HG03066 (cell line): ENCODE results near the gene FAM241B.

ENCODE experiments used
- ATAC-seq: cut with Tn5 transposase; IDR thresholded peaks from one replicate; pipeline ENCODE4 v1.9.1; 2021; ENCODE audit warnings: low read depth; ENCODE audit not compliant: unreplicated experiment

Gene FAM241B

GRCh38 chr10:69633673-69634635, 3.9 kb downstream of the FAM241B start:
- no peak for ATAC-seq

DNA sequence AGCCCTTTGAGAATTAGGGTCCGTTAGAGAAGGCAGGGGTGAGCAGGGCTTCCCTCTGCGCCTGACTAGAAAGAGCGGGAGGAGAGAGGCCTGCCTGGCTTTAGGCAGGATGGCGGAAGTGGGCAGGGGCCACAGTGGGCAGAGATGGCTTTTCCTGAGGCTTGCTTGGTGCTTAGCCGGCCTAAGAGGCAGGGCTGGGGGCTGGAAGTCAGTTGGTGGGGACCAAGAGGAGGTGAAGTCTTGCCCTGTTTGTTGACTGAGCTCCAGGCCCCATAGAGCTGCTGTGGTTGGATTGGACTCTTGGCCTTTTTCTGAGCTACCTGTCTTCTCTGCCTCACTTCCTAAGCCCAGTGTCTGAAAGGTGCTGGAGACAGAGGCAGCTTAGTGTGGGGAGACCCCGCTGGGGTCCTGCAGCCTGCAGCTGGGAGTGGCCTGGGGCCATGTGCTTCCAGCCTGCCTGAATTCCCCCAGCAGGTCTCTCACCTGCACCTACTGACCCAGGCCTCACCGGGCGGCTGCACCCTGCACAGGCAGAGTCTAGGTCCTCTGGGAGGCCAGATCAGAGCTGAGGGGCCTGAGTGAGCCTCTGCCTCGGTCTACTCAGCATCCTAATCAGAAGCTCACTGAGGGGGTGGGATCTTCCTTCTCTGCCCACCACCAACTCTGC, 4.8 kb downstream of the FAM241B start:
- no peak for ATAC-seq

DNA sequence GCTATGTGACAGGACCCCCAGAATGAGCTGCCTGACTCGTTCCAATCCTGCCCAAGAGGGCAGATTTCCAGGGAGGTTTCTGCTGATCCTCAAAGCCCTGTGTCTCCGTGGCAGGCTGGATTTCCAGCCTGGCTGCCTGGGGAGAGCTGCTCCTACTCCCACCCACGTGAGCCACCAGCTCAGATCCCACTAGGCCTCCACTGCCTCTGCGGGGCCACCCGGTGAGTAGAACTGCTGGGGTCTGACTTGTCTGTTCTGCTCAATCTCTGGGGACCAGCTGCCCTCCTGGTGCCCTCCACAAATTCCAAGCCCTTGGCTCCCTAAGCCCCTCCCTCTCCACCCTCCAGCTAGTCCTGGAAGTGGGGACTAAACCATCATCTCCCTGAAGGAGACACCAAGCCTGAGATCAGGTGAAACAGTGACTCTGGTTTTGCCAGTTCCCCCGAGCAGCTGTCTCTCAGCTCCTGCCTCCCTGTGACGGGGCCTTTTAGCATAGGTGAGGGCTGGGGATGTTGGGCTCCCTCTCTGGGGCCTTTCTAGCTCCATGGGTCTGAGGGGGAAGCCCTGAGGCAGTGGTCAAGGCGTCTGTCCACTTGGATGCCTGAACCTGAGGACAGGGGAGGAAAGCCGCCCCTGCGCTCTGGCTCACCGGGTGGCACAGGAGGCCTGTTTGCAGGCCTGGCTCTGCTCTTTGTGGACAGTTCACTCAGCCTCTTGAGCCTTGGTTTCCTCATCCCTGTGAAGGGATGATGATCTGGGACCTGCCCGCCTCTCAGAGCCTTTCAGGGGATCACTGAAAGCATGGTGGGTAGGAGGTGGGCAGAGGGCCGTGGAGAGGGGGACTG, 5.6 kb downstream of the FAM241B start:
- ATAC-seq: no peak

DNA sequence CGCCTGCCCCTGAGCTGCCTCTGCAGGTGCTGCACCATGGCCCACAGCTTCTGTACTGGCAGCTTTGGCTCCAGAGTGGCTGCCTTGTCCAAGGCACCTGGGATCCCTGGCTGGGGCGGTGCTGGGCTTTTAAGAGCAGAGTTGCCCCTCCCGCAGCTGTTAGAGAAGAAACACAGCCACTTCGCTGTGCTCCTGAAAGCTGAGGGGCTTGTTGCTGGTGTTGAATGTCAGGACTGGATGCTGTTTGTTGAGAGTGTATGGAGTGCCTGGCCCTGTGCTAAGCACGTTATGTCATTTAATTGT, 6.2 kb downstream of the FAM241B start:
- no peak for ATAC-seq

GRCh38 chr10:69636626-69637605, 6.9 kb downstream of the FAM241B start:
- ATAC-seq: no peak

GRCh38 chr10:69638642-69639041, 8.6 kb downstream of the FAM241B start:
- ATAC-seq: no peak

DNA sequence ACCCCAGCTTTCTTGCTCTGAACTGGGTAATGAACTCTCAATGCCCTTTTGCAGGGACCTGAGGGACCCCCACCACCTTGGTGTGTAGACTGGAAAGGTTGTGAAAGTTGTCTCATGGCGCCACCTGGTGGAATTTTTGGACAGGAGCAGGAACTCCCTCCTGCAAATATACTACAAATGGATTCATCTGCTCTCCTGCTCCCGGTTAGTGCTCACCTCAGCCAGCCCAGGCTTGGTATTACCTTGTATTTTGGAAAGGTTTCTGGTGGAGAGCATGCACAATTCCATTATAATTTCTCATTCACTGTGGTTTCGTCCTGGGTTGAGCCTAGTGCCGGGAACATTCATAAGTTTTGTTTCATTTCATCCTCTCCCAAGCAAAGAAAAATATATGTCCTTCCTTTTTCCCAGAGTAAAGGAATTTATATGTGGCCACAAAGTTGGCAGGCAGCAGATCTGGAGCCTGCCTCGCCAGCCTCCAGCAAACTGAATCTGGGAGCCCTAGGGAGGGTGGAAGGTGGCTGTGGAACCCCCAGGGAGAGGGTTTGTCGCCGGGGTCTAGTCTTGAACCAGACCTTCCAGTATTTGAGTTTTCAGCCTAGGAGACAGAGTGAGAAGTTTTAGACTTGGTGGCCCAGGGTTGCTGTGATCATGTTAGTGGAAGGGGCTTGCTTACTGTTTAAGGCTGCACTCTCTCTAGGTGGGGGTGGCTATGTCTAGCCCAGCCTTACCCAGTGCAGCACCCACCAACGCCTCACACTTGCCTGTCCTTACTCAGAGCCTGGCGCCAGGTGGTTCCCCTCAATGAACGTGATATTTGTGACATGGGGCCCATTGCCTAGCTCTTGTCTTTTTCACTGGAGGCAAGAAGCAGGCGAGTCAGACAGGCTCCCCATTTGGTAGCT, 9.5 kb downstream of the FAM241B start:
- no peak for ATAC-seq

- ATAC-seq: no peak
Observed at GRCh38 chr10:69640196-69640980, 10.3 kb downstream of the FAM241B start.

GRCh38 chr10:69641261-69641980, 11.4 kb downstream of the FAM241B start:
- ATAC-seq: no peak

DNA sequence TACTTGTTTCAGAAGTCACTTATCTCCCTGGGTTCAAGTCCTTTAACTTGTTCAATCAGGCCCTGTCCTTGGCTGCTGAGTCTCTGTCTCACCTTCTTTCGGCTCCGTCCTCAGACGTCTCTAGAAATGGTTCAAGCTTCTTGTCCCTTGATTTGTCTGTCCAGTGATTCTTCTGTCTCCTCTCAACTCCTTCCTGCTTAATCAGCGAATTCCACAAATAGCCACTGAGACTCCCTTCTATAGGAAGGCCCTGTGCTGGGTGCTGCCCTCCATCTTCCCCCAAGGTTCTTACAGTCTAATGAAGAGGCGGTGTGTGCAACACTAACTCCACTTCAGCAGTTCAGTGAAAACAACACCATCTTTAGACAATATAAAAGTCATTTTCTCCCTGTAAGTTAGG, 12.7 kb downstream of the FAM241B start:
- no peak for ATAC-seq

DNA sequence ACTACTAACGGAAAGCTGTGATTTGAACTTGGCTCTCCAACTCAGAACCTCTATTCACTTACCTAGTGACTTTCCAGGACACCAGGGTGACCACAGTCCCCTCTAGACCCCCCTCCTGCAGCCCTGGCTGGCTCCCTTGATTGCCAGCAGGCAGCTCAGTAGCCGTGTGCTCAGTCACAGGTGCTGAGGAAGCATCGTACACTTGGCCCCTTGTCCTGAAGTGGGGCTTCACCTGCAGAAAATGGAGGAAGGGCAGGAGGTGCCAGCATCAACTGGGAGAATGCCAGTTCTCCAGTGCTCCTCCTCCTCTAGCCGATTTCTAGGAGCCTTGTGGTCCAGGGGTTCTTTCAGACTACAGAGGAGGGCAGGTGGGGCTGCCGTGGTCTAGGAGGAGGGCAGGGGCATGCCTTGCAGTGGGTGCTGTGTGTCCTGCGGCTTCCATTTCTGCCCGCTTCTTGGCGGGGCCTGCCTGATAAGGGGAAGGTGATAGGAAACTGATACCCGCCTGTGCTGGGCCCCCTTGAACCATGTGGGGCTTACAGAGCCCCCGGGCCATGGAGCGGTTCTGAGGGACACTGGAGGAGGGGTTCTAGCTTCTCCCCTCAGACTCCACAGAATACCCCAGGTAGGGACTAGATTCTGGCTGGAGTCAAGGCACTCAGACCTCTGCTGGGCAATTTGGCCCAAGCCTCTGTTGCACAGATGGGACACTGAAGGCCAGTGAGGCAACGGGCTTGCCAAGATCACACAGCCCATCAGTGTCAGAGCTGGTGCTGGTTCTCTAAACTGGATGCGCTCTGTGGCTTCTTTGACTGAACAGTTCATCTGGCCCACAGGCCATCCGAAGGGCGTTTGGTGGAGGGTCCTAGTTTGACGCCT, 14.0 kb downstream of the FAM241B start:
- ATAC-seq: no peak

- no peak for ATAC-seq
Observed at GRCh38 chr10:69644658-69645295, 14.7 kb downstream of the FAM241B start.

- no peak for ATAC-seq
Observed at GRCh38 chr10:69645296-69646184, 15.5 kb downstream of the FAM241B start.

DNA sequence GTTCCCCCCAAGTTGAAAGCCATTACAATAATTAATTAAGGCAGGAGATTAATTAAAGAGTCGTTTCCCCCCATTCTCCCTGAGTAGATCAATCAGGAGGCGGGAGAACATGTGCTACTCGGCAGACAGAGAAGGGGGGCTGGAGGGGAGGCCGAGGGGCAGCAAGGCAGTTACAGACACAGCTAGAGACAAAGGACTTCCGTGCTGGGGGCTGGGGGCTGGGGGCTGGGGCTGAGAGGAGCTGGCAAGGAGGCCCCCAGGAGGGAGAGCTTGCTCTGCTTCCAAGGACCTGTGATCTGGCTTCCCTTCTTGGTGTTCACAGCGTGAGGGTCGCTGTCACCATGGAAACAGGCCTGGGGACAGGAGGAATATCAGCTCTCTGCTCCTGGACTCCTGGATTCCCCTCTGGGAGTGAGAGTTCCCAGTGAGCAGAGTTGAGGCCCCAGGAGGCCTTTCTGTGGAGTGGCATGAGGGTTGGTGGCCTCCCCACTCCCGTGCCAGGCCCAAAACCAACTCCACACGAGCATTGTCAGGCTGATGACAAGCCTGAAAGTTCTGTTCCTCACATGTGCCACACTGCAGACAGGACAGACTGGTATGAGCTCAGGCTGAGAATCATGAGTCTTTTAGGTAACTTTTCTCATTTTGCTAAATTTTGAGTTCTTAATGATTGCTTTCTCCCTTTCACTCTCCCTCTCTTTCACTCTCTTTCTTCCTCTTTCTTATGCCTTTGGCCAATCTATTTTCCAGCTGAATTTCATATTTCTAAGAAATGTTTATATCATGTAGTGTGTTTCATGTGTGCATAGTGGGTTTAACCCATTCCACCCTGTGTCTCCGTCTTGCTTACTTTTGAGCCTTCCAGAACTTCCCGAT, 16.4 kb downstream of the FAM241B start:
- ATAC-seq: no peak
